ENCODE measurements around the gene FER. TPM values are rescaled to one million over a fixed set of nuclear protein-coding genes. Genes with fewer than 3 reads are reported as not detected.
A peak's percentile ranks its signal among the peaks of the same experiment; 100 is the strongest.
"Not testable (repeated sequence)": the region's sequence is repeated elsewhere in the genome, so short reads cannot be mapped to it uniquely, and the experiment has no call there.

FER gene
- total and polyA plus RNA-seq, 2 experiments from 2014 or later = 25.9 to 30.7 TPM

DNA sequence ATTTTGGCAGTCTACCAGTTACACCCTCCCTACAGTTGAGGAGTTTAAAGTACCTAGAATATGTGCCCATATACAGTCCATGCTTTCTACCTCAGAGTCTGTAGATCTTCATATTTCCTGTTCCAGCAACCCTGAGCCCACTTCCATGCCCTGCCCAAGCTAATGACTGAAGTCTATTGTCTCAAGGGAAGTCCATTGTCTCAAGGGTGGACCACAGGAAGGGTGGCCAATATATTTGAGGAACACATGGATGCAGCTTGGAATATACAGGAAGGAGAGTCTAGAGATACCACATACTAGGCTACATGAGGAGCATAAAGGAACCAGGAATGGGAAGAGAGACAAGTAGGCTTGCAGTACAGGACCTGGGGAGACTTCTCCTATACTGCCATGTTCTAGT lies 274.4 kb downstream of the FER start:
- no peaks in the 10 kb centered on the region for H3K9me3 ChIP-seq (ENCODE audit: low read depth)
- TF ChIP-seq, protein P1, sequence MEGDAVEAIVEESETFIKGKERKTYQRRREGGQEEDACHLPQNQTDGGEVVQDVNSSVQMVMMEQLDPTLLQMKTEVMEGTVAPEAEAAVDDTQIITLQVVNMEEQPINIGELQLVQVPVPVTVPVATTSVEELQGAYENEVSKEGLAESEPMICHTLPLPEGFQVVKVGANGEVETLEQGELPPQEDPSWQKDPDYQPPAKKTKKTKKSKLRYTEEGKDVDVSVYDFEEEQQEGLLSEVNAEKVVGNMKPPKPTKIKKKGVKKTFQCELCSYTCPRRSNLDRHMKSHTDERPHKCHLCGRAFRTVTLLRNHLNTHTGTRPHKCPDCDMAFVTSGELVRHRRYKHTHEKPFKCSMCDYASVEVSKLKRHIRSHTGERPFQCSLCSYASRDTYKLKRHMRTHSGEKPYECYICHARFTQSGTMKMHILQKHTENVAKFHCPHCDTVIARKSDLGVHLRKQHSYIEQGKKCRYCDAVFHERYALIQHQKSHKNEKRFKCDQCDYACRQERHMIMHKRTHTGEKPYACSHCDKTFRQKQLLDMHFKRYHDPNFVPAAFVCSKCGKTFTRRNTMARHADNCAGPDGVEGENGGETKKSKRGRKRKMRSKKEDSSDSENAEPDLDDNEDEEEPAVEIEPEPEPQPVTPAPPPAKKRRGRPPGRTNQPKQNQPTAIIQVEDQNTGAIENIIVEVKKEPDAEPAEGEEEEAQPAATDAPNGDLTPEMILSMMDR (IDR thresholded peaks at IDR 0.05; ENCODE audit: low read depth, low read length) = no peak
- DNase-seq (ENCODE audit: low read depth in 1 of 2, low spot score in 1 of 2) = no peak
- no peaks in the 10 kb centered on the region for H3K4me1 ChIP-seq (ENCODE audit: low read depth)
- H3K36me3 ChIP-seq = no peaks in the 10 kb centered on the region
- no peak overlapping the region for H3K27ac ChIP-seq
- no peaks in the 10 kb centered on the region for H3K27me3 ChIP-seq
- H3K4me3 ChIP-seq = no peak overlapping the region

DNA sequence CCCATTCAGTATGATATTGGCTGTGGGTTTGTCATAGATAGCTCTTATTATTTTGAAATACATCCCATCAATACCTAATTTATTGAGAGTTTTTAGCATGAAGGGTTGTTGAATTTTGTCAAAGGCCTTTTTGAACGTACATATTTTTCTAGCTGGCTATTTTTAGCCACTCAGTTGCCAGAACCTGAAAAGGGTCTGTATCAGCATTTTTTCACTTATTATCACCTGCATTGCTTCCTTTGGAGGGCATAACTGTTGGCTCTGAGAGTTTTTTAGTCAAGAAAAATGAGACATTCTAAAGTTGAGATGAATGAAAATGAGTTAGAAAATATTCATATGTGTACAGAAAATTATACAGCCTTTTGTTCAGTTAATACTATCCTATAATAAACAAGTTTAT lies 278.0 kb downstream of the FER start:
- H3K27me3 ChIP-seq; H3K27ac ChIP-seq; H3K4me1 ChIP-seq (ENCODE audit: low read depth); DNase-seq (ENCODE audit: low read depth in 1 of 2, low spot score in 1 of 2); H3K9me3 ChIP-seq (ENCODE audit: low read depth); H3K36me3 ChIP-seq; H3K4me3 ChIP-seq: not testable (repeated sequence)

DNA sequence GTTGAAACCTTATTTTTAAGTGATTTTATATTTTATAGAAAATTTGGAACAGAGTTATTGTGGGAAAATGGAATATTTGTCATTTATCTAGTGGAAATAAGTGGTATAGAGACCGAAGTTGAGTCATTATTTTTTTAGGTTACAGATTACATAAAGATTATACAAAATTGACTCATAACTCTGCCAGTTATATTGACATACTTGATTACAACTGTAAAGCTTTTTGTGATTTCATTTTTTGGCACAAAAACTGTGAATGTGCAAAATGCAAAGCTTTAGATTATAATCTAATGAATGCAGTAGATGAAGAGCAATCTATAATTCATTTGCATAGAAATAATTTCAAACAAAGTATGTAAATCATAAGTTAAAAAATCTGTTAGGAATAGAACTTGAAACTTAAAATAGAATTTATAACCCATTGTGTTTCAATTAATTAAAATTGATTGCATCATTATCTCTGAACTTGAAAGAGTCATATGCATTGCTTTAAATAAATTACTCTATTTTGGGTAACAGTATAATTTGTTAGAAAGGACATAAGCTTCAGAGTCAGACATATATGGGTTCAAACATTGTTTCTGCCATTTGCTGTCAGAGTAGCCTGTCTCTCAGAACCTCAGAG lies 280.4 kb downstream of the FER start:
- no peak overlapping the region for H3K4me3 ChIP-seq
- no peaks in the 10 kb centered on the region for H3K27me3 ChIP-seq
- no peaks in the 10 kb centered on the region for H3K36me3 ChIP-seq
- no peaks in the 10 kb centered on the region for H3K9me3 ChIP-seq (ENCODE audit: low read depth)
- H3K27ac ChIP-seq = no peak overlapping the region
- no peaks in the 10 kb centered on the region for H3K4me1 ChIP-seq (ENCODE audit: low read depth)
- DNase-seq (ENCODE audit: low read depth in 1 of 2, low spot score in 1 of 2) = no peak
- TF ChIP-seq, protein P1 (IDR thresholded peaks at IDR 0.05; ENCODE audit: low read depth, low read length) = no peak

- TF ChIP-seq, protein P1 (IDR thresholded peaks at IDR 0.05; ENCODE audit: low read depth, low read length) = no peak
- DNase-seq (ENCODE audit: low read depth in 1 of 2, low spot score in 1 of 2) = no peak
- no peak overlapping the region for H3K4me3 ChIP-seq
- no peak overlapping the region for H3K27ac ChIP-seq
- H3K27me3 ChIP-seq = no peaks in the 10 kb centered on the region
- H3K36me3 ChIP-seq = no peaks in the 10 kb centered on the region
- no peaks in the 10 kb centered on the region for H3K9me3 ChIP-seq (ENCODE audit: low read depth)
- H3K4me1 ChIP-seq (ENCODE audit: low read depth) = no peaks in the 10 kb centered on the region
Measured at GRCh38 chr5:109028608-109029299, 281.1 kb downstream of the FER start.

- Histone ChIP-seq H3K36me3 (no peaks in the 10 kb centered on the region), H3K9me3 (ENCODE audit: low read depth) (no peaks in the 10 kb centered on the region), H3K27ac (no peak overlapping the region), H3K4me1 (ENCODE audit: low read depth) (no peaks in the 10 kb centered on the region), H3K27me3 (no peaks in the 10 kb centered on the region), H3K4me3 (no peak overlapping the region)
- no peak for DNase-seq (ENCODE audit: low read depth in 1 of 2, low spot score in 1 of 2)
- TF ChIP-seq, protein P1 (IDR thresholded peaks at IDR 0.05; ENCODE audit: low read depth, low read length) = no peak
Measured at GRCh38 chr5:109029847-109030246, 282.1 kb downstream of the FER start.

- no peaks in the 10 kb centered on the region for H3K27me3 ChIP-seq
- no peaks in the 10 kb centered on the region for H3K4me1 ChIP-seq (ENCODE audit: low read depth)
- peak; percentile 2 to 21 for DNase-seq (ENCODE audit: low read depth in 1 of 2, low spot score in 1 of 2)
- no peak overlapping the region for H3K4me3 ChIP-seq
- H3K27ac ChIP-seq = no peak overlapping the region
- no peaks in the 10 kb centered on the region for H3K9me3 ChIP-seq (ENCODE audit: low read depth)
- no peaks in the 10 kb centered on the region for H3K36me3 ChIP-seq
- TF ChIP-seq, protein P1 (IDR thresholded peaks at IDR 0.05; ENCODE audit: low read depth, low read length) = no peak
Measured at GRCh38 chr5:109030360-109031143, 282.9 kb downstream of the FER start.
